HG03045 (cell line): ENCODE measurements around the gene WWOX.
"Not testable (repeated sequence)": the region's sequence is repeated elsewhere in the genome, so short reads cannot be mapped to it uniquely, and the experiment has no call there.

Experiments
- ATAC-seq: cut with Tn5 transposase; IDR thresholded peaks from one replicate; pipeline ENCODE4 v1.9.1; 2021; ENCODE audit warnings: mild to moderate bottlenecking, moderate library complexity; ENCODE audit not compliant: unreplicated experiment

Gene WWOX

DNA sequence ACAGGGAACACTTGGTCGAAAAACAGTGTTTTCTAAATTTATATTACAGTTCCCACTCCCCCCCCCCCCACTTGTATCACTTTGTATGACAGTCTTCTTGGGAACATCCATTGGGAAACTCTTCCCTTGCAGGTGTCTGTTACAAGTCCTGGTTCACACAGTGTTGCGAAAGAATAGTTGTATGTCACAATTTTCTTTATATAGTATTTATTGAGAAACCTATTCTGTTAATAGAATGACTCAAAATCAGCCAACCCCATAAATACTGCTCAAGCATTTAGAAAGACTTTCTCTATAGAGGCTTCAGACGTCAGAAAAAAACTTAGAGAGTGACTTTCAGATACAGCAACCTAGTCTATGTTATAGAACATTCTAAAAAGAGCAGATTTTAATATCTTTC is 414.4 kb downstream of the WWOX start:
- ATAC-seq, result no peak

- not testable (repeated sequence) for ATAC-seq
Measured at GRCh38 chr16:78514888-78515287, 415.4 kb downstream of the WWOX start.

GRCh38 chr16:78515421-78515820 is 416.0 kb downstream of the WWOX start:
- ATAC-seq, result no peak

DNA sequence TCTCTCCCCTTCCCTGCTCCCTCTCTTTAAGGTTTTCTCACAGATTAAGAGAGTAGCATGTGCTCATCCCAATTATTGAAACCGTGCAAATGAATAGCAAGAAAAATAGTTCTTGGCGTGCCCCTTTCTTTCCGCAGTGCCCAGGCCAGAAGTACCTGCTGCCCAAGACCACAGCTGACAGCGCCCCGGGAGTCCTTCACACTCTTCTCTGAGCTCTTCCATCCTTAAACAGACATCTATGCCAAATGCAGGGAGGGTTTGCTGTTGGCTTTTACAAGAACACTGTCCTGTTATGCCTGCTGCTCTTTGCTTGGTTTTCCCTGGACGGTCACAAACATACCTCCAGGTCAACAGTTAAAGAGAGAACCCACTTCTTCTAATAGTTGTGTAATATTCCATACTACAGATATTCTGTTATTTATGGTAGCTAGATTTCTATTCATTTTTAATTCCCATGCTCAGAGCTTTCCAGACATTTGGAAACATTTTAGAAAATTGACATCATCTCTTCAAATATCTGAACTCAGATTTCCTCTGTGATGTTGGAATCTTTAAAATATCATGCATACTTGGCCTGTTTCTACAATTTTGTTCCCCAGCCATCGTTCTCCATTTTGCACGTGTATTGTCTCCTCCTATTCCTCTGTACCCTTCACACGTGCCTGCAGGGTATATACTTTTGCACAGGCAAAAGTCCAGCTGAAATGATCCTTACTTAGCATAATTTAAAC is 416.7 kb downstream of the WWOX start:
- no peak for ATAC-seq

DNA sequence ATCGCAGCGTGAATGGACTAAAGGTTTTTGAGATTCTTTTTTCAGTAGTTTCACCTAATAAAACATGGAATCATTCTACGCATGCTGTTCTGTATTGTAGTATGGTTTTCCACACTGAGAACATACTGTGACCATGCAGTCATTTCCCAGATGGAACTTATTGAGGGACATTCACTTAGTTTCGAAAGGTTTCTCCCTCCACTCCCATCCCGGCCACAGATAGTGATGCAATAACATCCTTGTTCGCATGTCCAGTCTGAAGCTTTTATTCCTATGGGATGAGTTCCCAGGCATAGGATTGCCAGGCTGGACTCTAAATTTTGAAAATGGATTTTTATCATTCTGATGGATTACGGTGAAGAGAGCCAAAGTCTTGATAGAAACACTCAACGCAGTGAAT is 420.4 kb downstream of the WWOX start:
- ATAC-seq, result no peak

GRCh38 chr16:78520470-78520869 is 421.0 kb downstream of the WWOX start:
- ATAC-seq, result no peak

- ATAC-seq, result no peak
Measured at GRCh38 chr16:78522327-78522726, 422.9 kb downstream of the WWOX start.

- ATAC-seq, result no peak
Measured at GRCh38 chr16:78523212-78523985, 423.9 kb downstream of the WWOX start.

DNA sequence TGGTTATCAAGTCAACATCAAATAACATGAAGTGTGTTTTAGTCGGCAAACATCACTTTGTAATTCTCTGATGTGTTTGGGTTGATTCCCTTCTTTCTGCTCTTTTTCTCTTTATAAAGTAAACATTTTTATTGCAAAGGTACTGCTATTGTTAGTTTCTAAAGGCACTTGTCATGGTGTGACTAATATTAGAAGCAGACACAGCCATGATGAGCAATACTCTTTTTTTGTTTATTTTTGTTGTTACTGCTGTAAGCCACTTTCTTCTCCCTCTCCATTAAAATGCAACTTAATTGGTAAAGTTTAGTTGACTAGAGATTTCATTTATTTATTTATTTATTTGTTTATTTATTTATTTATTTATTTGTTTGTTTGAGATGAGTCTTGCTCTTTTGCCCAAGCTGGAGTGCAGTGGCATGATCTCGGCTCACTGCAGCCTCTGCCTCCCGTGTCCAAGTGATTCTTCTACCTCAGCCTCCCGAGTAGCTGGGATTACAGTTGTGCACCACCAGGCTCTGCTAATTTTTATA is 424.7 kb downstream of the WWOX start:
- no peak for ATAC-seq

DNA sequence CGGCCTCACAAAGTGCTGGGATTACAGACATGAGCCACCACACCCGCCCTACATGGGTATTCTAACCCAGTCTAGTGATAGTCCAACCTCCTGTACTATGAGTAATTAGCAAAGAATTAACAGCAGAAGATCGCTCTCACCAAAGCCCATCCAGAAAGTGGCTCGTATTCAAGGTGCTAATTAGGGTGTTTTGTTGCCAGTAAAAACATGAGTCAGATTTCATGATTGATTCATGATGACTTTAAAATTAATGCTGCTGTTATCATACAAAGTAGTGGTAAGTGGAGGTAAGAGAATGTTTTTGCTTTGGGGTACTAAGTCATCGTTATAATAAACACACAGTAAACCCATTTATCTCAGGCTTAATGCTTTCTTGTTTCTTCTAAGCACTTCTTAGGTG is 428.8 kb downstream of the WWOX start:
- ATAC-seq, result no peak

DNA sequence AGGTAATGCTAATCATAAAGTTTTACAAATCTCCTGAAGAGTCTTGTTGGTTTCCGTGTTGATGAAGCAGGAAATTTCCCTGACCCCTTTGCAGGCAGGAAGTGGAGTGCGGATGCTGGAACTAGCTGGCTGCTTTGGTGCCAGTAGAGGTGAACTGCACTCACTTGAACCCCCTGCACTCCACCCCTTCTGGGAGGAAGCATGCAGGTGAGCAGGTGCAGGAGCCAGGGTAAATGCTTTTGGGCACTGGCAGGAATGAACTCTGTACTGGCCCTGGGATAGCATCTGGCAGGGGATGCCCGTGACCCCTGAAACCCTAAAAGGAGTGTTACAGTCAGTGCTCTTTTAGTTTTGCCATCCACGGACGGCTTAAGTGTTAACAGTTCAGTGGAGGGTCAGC is 430.4 kb downstream of the WWOX start:
- no peak for ATAC-seq

DNA sequence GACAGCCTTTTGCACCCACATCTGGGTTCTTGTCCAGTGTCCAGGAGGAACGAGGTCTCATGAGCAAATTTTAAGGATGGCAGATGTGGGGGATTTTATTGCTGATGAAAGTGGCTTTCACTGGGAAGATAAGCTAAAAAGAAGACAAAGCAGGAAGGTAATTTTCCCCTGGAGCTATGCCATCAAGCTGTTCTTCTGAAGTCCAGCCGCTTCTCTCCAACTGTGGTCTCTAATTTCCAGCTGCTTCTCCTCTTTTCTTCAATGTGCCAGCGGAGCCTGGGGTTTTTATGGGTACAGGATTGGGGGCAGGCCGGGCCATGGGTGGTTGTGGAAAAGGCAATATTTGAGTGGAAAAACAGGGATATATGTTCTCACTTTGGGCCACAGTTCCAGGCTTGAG is 430.8 kb downstream of the WWOX start:
- no peak for ATAC-seq

DNA sequence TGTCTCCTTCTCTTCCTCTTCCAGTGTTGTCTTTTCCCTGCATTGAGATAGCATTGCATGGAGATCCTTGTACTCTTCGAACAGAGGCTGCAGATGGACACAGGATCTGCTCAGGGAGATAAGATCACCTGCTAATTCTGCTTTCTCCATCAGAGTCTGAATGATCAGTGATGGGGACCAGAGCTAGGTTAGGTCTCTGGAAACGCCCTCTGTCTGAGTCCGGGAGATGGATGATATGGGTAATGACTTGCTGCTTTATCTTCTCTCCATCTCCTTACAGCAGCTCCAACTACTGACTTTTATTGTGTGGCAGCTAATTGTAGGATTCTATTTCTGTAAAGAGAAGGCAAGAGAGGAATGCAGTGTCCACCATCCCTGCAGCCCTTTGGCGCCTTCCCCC is 435.6 kb downstream of the WWOX start:
- no peak for ATAC-seq

- no peak for ATAC-seq
Measured at GRCh38 chr16:78537511-78537910, 438.1 kb downstream of the WWOX start.

GRCh38 chr16:78538292-78538691 is 438.8 kb downstream of the WWOX start:
- ATAC-seq, result no peak

- ATAC-seq, result no peak
Measured at GRCh38 chr16:78538919-78539318, 439.5 kb downstream of the WWOX start.

GRCh38 chr16:78542419-78542818 is 443.0 kb downstream of the WWOX start:
- ATAC-seq, result no peak

DNA sequence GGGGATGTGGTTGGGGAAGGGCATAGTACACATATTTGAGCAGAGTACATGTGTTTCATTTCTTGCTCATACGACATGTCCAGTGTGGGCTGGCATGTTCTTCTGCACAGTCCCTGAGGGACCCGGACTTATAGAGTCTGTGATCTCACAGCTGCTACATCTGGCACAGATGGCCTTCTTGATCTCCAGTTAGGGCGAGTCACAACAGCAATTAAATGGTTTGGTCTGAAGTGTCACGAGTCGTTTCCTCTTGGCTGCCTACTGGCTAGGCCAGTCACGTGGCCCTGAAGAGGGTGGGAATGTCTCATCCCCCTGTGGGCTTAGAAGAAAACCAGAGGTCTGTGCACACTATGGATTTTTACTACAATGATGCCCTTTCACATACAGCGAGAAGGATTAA is 443.6 kb downstream of the WWOX start:
- no peak for ATAC-seq

- ATAC-seq, result no peak
Measured at GRCh38 chr16:78549366-78549765, 449.9 kb downstream of the WWOX start.

- ATAC-seq, result no peak
Measured at GRCh38 chr16:78551487-78552085, 452.1 kb downstream of the WWOX start.

GRCh38 chr16:78552106-78552675 is 452.7 kb downstream of the WWOX start:
- no peak for ATAC-seq
